HUES6 (cell line): ENCODE results near the gene CD274.
"Not testable (repeated sequence)": the region's sequence is repeated elsewhere in the genome, so short reads cannot be mapped to it uniquely, and the experiment has no call there.

Experiments used
- H3K27ac ChIP-seq: 2 replicates; pipeline ENCODE4 v1.7.0; 2013; ENCODE audit warnings: low read depth, mild to moderate bottlenecking, low read length, inconsistent platforms
- H3K27me3 ChIP-seq: 2 replicates; pipeline ENCODE4 v1.6.1; 2013; ENCODE audit warnings: low read length; ENCODE audit not compliant: control insufficient read depth, insufficient read depth
- H3K36me3 ChIP-seq: 2 replicates; pipeline ENCODE4 v1.6.1; 2013; ENCODE audit warnings: low read length; ENCODE audit not compliant: control insufficient read depth, insufficient read depth
- H3K4me1 ChIP-seq: 2 replicates; pipeline ENCODE4 v1.6.1; 2013; ENCODE audit warnings: low read length; ENCODE audit not compliant: control insufficient read depth, insufficient read depth
- H3K4me3 ChIP-seq: 2 replicates; pipeline ENCODE4 v1.5.1; 2013; ENCODE audit warnings: low read depth, low read length
- H3K9ac ChIP-seq: one replicate; pipeline ENCODE4 v1.6.1; 2013; ENCODE audit warnings: mild to moderate bottlenecking, low read length
- H3K9me3 ChIP-seq: 2 replicates; pipeline ENCODE4 v1.6.1; 2013; ENCODE audit warnings: low read depth, low read length; ENCODE audit not compliant: control insufficient read depth, insufficient read depth

CD274 gene

DNA sequence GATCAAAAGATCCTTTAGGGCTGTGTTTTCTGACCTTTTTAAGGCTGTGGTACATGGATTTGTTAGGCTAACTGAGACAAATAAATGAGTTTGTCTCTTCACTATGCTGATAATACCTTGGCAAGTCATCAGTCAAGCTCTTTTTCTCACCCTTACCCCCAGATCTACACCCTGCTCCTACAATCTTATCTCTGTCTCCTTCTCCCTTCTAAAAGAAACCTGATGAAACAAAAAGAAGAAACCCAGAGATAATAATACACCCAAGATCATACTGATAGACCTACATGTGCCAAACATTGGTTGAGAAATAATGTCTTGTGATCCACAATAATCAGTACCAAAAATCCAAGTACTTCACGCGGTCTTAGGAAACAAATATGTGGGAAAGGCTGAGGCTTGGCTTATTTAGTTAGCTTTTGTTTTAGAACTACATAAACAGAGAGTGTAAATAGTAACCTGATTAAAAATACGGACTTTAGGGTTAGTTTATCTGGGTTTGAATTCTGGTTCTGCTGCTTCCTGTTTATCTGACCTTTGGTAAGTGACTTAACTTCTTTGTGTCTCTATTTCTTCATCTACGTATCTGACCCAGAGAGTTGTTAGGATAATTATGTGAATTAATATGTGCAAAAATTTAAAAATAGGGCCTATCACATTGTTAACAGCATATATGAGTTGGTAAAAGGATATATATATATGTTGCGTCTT is 35.2 kb downstream of the CD274 start:
- no peaks in the 10 kb centered on the region for H3K27me3 ChIP-seq
- H3K36me3 ChIP-seq: no peaks in the 10 kb centered on the region
- H3K9ac ChIP-seq: no peak overlapping the region
- peaks cover 8% of the 10 kb centered on the region; the same call in 1 of the 2 replicates for H3K4me1 ChIP-seq
- no peak overlapping the region for H3K27ac ChIP-seq
- no peaks in the 10 kb centered on the region for H3K9me3 ChIP-seq
- H3K4me3 ChIP-seq: no peak overlapping the region

- H3K9ac ChIP-seq: no peak overlapping the region
- no peak overlapping the region for H3K4me3 ChIP-seq
- peaks cover 8% of the 10 kb centered on the region; the same call in 1 of the 2 replicates for H3K4me1 ChIP-seq
- no peaks in the 10 kb centered on the region for H3K27me3 ChIP-seq
- no peak overlapping the region for H3K27ac ChIP-seq
- no peaks in the 10 kb centered on the region for H3K9me3 ChIP-seq
- H3K36me3 ChIP-seq: no peaks in the 10 kb centered on the region
Observed at GRCh38 chr9:5486988-5487387, 36.6 kb downstream of the CD274 start.

DNA sequence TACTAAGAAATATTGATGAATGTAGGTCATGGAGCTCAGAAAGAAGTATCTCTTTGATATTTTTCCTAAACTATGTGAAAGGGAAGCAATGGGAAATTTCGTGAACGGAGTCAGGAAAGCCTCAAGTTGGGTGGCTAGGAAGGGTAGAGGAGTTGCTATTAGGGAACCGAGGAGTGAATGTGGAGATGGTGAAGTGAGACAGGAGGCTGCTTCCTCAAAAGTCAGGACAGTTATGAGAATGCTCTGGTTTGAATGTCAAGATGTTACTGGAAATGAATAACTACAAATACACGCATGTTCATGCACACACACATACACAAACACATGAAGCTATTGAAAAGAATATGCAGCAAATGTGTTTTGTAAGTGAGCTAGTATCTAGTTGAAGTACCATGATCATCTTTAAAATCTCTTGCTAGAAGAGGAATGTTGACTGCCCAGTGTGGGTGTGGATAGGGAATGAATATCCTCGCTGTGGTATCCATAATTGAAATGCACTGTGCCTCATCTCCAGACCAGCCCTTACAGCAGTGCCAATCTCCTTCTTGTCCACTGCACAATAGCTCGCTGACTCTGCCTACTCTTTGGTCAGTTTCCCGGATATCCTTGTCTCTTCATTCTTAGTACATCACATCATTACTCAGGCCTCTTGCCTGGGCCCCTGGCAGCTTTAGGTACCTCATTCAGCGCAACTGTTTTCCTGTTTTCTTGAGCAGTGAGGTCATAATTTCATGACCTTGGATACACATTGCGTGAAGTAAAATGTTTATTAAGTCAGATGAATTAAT is 38.1 kb downstream of the CD274 start:
- Histone ChIP-seq H3K27me3 (no peaks in the 10 kb centered on the region), H3K9ac (no peak overlapping the region), H3K4me3 (no peak overlapping the region), H3K36me3 (no peaks in the 10 kb centered on the region), H3K9me3 (no peaks in the 10 kb centered on the region), H3K27ac (no peak overlapping the region), H3K4me1 (peaks cover 8% of the 10 kb centered on the region; the same call in 1 of the 2 replicates)

GRCh38 chr9:5489630-5490490 is 39.5 kb downstream of the CD274 start:
- H3K27ac ChIP-seq: no peak overlapping the region
- H3K4me1 ChIP-seq: peaks cover 8% of the 10 kb centered on the region; the same call in 1 of the 2 replicates
- H3K4me3 ChIP-seq: no peak overlapping the region
- H3K9ac ChIP-seq: no peak overlapping the region
- no peaks in the 10 kb centered on the region for H3K27me3 ChIP-seq
- H3K36me3 ChIP-seq: no peaks in the 10 kb centered on the region
- no peaks in the 10 kb centered on the region for H3K9me3 ChIP-seq

- Histone ChIP-seq H3K27me3 (no peaks in the 10 kb centered on the region), H3K4me3 (no peak overlapping the region), H3K9ac (no peak overlapping the region), H3K27ac (no peak overlapping the region), H3K4me1 (peaks cover 8% of the 10 kb centered on the region; the same call in 1 of the 2 replicates), H3K36me3 (no peaks in the 10 kb centered on the region), H3K9me3 (no peaks in the 10 kb centered on the region)
Observed at GRCh38 chr9:5492965-5493678, 42.8 kb downstream of the CD274 start.

DNA sequence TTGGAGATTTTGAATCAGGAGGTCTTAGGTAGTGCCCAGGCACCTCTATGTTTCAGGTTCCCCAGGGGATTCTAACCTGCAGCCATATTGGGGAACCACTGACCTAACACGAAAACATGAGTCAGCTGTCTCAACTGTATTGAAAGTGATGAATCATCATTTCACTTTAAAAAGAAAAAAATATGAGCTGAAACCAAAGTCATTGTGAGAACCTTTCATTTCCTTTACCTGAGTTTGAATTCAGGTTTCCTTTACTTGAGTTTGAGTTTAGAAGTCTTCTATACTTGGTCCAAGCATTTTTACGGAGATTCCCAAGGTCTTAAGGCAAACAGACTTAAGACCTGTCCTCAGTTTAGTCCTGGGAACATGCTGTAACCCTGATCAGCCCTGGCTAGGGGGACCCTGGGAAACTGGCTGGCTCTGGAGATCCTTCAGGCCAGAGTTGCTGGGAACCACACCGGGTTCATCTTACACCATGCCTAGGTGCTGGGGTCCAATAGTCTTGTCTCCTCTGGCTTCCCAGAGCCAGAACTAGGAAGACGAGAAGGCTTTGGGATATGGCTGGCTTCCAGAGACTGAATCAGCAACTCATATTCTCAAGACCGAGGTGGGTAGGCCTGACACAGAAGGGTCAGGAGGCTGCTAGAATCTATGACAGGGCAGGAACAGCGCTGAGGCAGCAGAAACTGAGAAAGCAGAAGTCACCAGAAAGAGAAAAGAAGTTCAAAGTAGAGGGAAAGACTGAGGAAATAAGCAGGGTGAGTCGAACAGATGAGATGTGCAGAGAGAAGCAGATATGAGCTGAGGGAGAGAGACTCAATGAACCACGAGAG is 43.6 kb downstream of the CD274 start:
- Histone ChIP-seq H3K27ac (no peak overlapping the region), H3K9me3 (no peaks in the 10 kb centered on the region), H3K27me3 (no peaks in the 10 kb centered on the region), H3K9ac (no peak overlapping the region), H3K4me3 (no peak overlapping the region), H3K4me1 (peaks cover 7% of the 10 kb centered on the region; the same call in 1 of the 2 replicates), H3K36me3 (no peaks in the 10 kb centered on the region)

- not testable (repeated sequence) for H3K4me1 ChIP-seq, H3K9me3 ChIP-seq, H3K36me3 ChIP-seq, H3K27me3 ChIP-seq, H3K9ac ChIP-seq, H3K27ac ChIP-seq, H3K4me3 ChIP-seq
Observed at GRCh38 chr9:5494765-5495164, 44.4 kb downstream of the CD274 start.

- no peaks in the 10 kb centered on the region for H3K9me3 ChIP-seq
- H3K4me1 ChIP-seq: peaks cover 2% of the 10 kb centered on the region; the same call in 1 of the 2 replicates
- no peaks in the 10 kb centered on the region for H3K27me3 ChIP-seq
- no peaks in the 10 kb centered on the region for H3K36me3 ChIP-seq
- no peak overlapping the region for H3K9ac ChIP-seq
- H3K4me3 ChIP-seq: no peak overlapping the region
- no peak overlapping the region for H3K27ac ChIP-seq
Observed at GRCh38 chr9:5499157-5499556, 48.8 kb downstream of the CD274 start.

DNA sequence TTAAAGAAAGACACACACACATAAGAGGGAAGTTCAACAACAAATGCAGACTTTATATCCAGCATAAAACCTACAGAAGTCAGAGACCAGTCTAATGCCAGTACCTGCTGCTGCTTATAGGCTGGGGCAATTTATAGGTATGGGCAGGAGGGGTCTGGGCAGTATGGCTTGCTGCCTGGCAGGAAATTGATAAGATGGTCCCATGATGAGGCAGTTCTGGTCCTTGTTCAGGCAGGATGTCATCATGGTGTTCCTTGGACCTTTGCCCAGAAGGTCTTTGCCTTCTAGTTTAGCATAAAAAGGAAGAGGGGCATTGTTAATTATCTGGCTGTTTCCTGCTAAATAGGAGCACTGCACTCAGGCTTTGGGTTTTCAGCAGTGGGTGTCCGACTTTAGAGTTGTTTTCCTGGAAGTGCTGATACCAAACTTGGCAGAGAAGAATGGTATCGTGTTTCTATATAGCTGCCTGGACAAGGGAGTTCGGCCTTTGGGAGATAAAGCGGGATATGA is 49.6 kb downstream of the CD274 start:
- H3K4me1 ChIP-seq: peaks cover 2% of the 10 kb centered on the region; the same call in 1 of the 2 replicates
- no peak overlapping the region for H3K4me3 ChIP-seq
- no peaks in the 10 kb centered on the region for H3K9me3 ChIP-seq
- no peaks in the 10 kb centered on the region for H3K36me3 ChIP-seq
- no peaks in the 10 kb centered on the region for H3K27me3 ChIP-seq
- H3K27ac ChIP-seq: no peak overlapping the region
- no peak overlapping the region for H3K9ac ChIP-seq
